Esophagus muscularis mucosa (tissue), 4 donors: ENCODE results near the gene TMEM242. TPM values are rescaled to one million over a fixed set of nuclear protein-coding genes. Genes with fewer than 3 reads are reported as not detected.

Experiments
- DNase-seq: peaks from one replicate; pipeline ENCODE4 v3.0.0-alpha.2; 2017; ENCODE audit errors: extremely low spot score
- H3K27ac ChIP-seq, 4 donors: fragments of 200-600 bp; sonication (generic); replicated peaks in 1 of 4; 1 replicate in 3 of 4; 2 replicates in 1 of 4; pipeline ENCODE4 v1.5.1; 2016 to 2019; ENCODE audit warnings: mild to moderate bottlenecking in 1 of 4
- H3K27me3 ChIP-seq, 4 donors: fragments of 200-600 bp; sonication (generic); one replicate each; pipeline versions ENCODE4 v1.5.1 to v1.6.0; 2016 to 2019
- H3K36me3 ChIP-seq, 4 donors: fragments of 200-600 bp; sonication (generic); one replicate each; pipeline ENCODE4 v1.5.1; 2016 to 2019
- H3K4me1 ChIP-seq, 4 donors: fragments of 200-600 bp; sonication (generic); one replicate each; pipeline ENCODE4 v1.5.1; 2016 to 2019
- H3K4me3 ChIP-seq, 4 donors: fragments of 200-600 bp; sonication (generic); 1 replicate in 2 of 4; 2 replicates in 2 of 4; pipeline ENCODE4 v1.5.1; 2016 to 2019; ENCODE audit warnings: mild to moderate bottlenecking in 4 of 4, moderate library complexity in 1 of 4
- H3K9me3 ChIP-seq, 4 donors: fragments of 200-600 bp; sonication (generic); 1 replicate in 3 of 4; 2 replicates in 1 of 4; pipeline ENCODE4 v1.5.1; 2016 to 2019
- EP300 ChIP-seq: sonication (generic); formaldehyde crosslinking; IDR thresholded peaks from one replicate; pipeline ENCODE4 v1.6.1; 2017; ENCODE audit warnings: antibody characterized with exemption
- POLR2A ChIP-seq: fragments of 450-650 bp; IDR thresholded peaks from one replicate; pipeline ENCODE4 v1.6.1; 2017; ENCODE audit warnings: antibody characterized with exemption, moderate library complexity, mild to moderate bottlenecking, low read depth
- POLR2AphosphoS5 ChIP-seq, 2 donors: sonication (generic); formaldehyde crosslinking; IDR thresholded peaks; one replicate each; pipeline ENCODE4 v1.6.1; 2017; ENCODE audit warnings: antibody characterized with exemption in 2 of 2
- WGBS: methylation state at CpG from one replicate; pipeline ENCODE4 v1.1.5; 2018; 5-methylcytosine and 5-hydroxymethylcytosine counted together
- intact Hi-C: fragments of 100-400 bp; cut with DNase I; formaldehyde crosslinking; loops from one replicate; pipeline ENCODE4 v1.15.1; 2023
- total RNA-seq, 4 donors: library from RNA; depleted of rRNA; stranded (reverse); fragments of >200 nt; gene quantifications; one replicate each; pipeline versions ENCODE4 v1.1.0 to v1.2.1, GENCODE V29; 2016
- TF ChIP-seq, protein P1 (sequence below), 3 experiments: fragments of 200-600 bp in 2 of 3; fragments of 450-650 bp in 1 of 3; sonication (generic) in 2 of 3; IDR thresholded peaks; one replicate each; pipeline ENCODE4 v1.5.1; 2017 to 2019; ENCODE audit warnings: antibody characterized with exemption in 3 of 3, mild to moderate bottlenecking in 2 of 3, moderate library complexity in 1 of 3

The TMEM242 gene
- total RNA-seq, 4 donors from 2014 or later: 6.1 to 10.1 (median 8.0) TPM

DNA sequence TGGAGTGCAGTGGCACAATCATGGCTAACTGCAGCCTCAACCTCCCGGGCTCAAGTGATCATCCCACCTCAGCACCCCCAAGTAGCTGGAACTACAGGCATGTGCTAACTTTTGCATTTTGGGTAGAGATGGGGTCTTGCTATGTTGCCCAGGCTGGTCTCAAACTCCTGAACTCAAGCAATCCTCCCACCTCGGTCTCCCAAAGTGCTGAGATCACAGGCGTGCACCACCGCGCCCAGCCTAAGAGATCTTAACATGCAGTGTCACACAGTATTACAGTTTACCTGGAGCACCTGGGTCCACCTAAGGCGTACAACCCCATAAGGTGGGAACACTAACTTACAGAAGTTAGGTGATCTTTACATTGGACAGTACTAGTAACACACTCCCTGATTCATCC lies 29.5 kb downstream of the TMEM242 start:
- H3K9me3 ChIP-seq: no peaks in the 10 kb centered on the region
- TF ChIP-seq POLR2A: no peak
- no peak for TF ChIP-seq POLR2AphosphoS5 (IDR thresholded peaks at IDR 0.05)
- TF ChIP-seq EP300: no peak
- TF ChIP-seq, protein P1, sequence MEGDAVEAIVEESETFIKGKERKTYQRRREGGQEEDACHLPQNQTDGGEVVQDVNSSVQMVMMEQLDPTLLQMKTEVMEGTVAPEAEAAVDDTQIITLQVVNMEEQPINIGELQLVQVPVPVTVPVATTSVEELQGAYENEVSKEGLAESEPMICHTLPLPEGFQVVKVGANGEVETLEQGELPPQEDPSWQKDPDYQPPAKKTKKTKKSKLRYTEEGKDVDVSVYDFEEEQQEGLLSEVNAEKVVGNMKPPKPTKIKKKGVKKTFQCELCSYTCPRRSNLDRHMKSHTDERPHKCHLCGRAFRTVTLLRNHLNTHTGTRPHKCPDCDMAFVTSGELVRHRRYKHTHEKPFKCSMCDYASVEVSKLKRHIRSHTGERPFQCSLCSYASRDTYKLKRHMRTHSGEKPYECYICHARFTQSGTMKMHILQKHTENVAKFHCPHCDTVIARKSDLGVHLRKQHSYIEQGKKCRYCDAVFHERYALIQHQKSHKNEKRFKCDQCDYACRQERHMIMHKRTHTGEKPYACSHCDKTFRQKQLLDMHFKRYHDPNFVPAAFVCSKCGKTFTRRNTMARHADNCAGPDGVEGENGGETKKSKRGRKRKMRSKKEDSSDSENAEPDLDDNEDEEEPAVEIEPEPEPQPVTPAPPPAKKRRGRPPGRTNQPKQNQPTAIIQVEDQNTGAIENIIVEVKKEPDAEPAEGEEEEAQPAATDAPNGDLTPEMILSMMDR (IDR thresholded peaks at IDR 0.05): no peak
- H3K4me3 ChIP-seq: no peak overlapping the region
- no peak overlapping the region for H3K27ac ChIP-seq
- peaks cover 8 to 36% (median 29%) of the 10 kb centered on the region in 4 donors for H3K36me3 ChIP-seq
- intact Hi-C loops: loop anchor here (10.0 kb wide), 1 partner anchor 729 kb away; no protein-coding TSS in a partner anchor
- H3K27me3 ChIP-seq: no peaks in the 10 kb centered on the region
- WGBS: 95% methylated on average over 6 of the region's 6 CpGs
- H3K4me1 ChIP-seq: peaks cover 0 to 6% (median 0%) of the 10 kb centered on the region in 4 donors
- no peak for DNase-seq

DNA sequence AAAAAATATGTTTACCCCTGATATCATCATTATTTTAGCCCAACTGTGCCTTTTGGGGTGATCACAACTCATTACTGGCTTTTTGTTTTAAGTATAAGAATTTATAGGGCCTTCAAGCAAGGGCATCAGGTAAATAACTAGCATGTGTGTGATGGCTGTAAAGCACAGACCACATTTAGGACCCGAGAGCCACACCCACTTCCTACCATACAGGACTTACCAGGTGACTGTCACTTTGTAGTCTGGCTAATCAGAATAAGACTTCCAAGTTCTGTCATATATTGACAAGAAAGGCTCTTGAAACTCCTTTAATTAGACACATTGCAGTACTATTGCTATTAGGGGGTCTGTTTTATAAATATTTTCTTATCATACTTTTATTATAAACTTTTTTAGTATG lies 31.1 kb downstream of the TMEM242 start:
- Histone ChIP-seq H3K4me1 (no peaks in the 10 kb centered on the region), H3K36me3 (peaks cover 8 to 48% (median 37%) of the 10 kb centered on the region in 4 donors), H3K9me3 (no peaks in the 10 kb centered on the region), H3K4me3 (no peak overlapping the region), H3K27ac (no peak overlapping the region), H3K27me3 (no peaks in the 10 kb centered on the region)
- 92% methylated on average over 1 of the region's 1 CpG for WGBS
- intact Hi-C loops: loop anchor here (10.0 kb wide), 1 partner anchor 727 kb away; no protein-coding TSS in a partner anchor
- TF ChIP-seq POLR2AphosphoS5 (IDR thresholded peaks at IDR 0.05) (no peak), POLR2A (no peak), EP300 (no peak)
- TF ChIP-seq, protein P1 (IDR thresholded peaks at IDR 0.05): no peak
- no peak for DNase-seq

DNA sequence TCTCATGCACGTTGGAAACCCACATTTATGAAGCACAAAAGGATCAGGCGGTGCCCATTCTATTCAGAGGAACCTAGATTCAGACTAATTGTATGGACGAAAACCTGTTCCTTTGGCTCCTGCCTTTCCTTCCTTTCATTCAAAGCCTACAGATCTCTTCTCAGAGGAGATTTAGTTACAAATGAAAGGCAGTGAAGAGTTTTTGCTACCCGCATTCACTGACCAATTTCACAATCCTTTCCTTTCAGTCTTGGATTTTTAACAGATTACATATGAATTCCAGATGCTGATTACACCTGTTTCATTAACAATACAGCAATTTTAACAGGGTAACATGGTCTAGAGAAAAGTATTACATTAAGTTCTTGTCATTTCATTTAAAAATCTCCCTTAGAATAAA lies 32.0 kb downstream of the TMEM242 start:
- DNase-seq: no peak
- TF ChIP-seq, protein P1 (IDR thresholded peaks at IDR 0.05): no peak
- no peak for TF ChIP-seq POLR2A
- TF ChIP-seq POLR2AphosphoS5 (IDR thresholded peaks at IDR 0.05): no peak
- TF ChIP-seq EP300: no peak
- Histone ChIP-seq H3K36me3 (peaks cover 8 to 51% (median 37%) of the 10 kb centered on the region in 4 donors), H3K4me1 (no peaks in the 10 kb centered on the region), H3K27me3 (no peaks in the 10 kb centered on the region), H3K4me3 (no peak overlapping the region), H3K27ac (no peak overlapping the region), H3K9me3 (no peaks in the 10 kb centered on the region)
- 94% methylated on average over 4 of the region's 4 CpGs for WGBS
- intact Hi-C loops: loop anchor here (10.0 kb wide), 1 partner anchor 727 kb away; no protein-coding TSS in a partner anchor

DNA sequence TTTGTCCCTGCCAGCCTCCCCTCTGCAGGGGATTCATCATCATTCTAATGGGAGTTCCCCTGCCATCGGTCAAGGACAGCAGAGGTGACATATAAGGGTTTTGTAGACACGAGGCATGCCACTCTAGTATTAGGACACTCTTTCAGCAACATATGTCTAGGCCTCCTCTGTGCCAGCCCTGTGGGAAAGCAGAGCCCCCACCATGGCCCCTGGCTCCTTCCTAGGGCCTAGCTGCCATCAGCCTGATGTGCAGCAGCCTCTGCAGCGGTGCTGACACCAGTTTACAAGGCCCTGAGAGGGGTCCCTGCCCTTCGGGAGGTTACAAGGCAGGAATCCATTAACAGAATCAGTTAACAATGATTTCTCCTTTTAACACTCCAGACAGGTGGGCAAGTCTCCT lies 32.5 kb downstream of the TMEM242 start:
- Histone ChIP-seq H3K4me1 (no peaks in the 10 kb centered on the region), H3K4me3 (no peak overlapping the region), H3K27me3 (no peaks in the 10 kb centered on the region), H3K27ac (no peak overlapping the region), H3K36me3 (peaks cover 8 to 51% (median 37%) of the 10 kb centered on the region in 4 donors), H3K9me3 (no peaks in the 10 kb centered on the region)
- intact Hi-C loops: loop anchor here (10.0 kb wide), 1 partner anchor 726 kb away; no protein-coding TSS in a partner anchor
- WGBS: 94% methylated on average over 4 of the region's 4 CpGs
- DNase-seq: no peak
- TF ChIP-seq, protein P1 (IDR thresholded peaks at IDR 0.05): no peak
- TF ChIP-seq EP300 (no peak), POLR2A (no peak)

DNA sequence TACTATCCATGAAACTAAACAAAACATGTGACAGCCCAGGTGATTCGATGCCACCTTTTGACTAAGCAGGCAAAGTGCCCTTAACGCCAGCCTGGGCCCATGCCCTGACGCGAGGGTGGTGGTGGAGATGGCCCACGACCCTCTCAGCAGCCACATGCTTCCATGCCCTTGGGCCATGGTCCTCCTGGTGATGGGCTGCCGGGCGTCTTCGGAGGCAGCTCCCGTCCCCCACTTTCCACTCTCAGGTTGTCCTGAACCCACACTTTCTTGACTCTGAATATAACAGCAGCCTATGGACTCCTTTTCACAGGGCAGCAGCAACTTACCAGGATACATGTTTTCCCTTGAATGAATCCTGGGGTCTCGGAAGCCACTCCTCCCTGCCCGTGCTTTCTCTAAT lies 33.6 kb downstream of the TMEM242 start:
- Histone ChIP-seq H3K4me1 (no peaks in the 10 kb centered on the region), H3K4me3 (no peak overlapping the region), H3K9me3 (no peaks in the 10 kb centered on the region), H3K36me3 (peaks cover 8 to 51% (median 37%) of the 10 kb centered on the region in 4 donors), H3K27ac (no peak overlapping the region), H3K27me3 (no peaks in the 10 kb centered on the region)
- 97% methylated on average over 11 of the region's 11 CpGs for WGBS
- DNase-seq: no peak
- TF ChIP-seq POLR2A (no peak), POLR2AphosphoS5 (IDR thresholded peaks at IDR 0.05) (no peak), EP300 (no peak)
- TF ChIP-seq, protein P1 (IDR thresholded peaks at IDR 0.05): no peak
- intact Hi-C loops: loop anchor here (10.0 kb wide), 1 partner anchor 725 kb away; no protein-coding TSS in a partner anchor
